HG02588 (cell line): Measurements from ENCODE around the gene UNC13C.
"Not testable (repeated sequence)": the region's sequence is repeated elsewhere in the genome, so short reads cannot be mapped to it uniquely, and the experiment has no call there.

ENCODE experiments used
- ATAC-seq: cut with Tn5 transposase; IDR thresholded peaks from one replicate; pipeline ENCODE4 v1.9.1; 2021; ENCODE audit warnings: mild to moderate bottlenecking, moderate library complexity; ENCODE audit not compliant: unreplicated experiment

Gene UNC13C

GRCh38 chr15:54424171-54424570, 445.9 kb downstream of the UNC13C start:
- no peak for ATAC-seq

GRCh38 chr15:54428596-54428995, 450.4 kb downstream of the UNC13C start:
- no peak for ATAC-seq

- not testable (repeated sequence) for ATAC-seq
Measured at GRCh38 chr15:54450288-54450687, 472.0 kb downstream of the UNC13C start.

GRCh38 chr15:54456413-54456812, 478.2 kb downstream of the UNC13C start:
- ATAC-seq = no peak

GRCh38 chr15:54462511-54462913, 484.3 kb downstream of the UNC13C start:
- ATAC-seq = no peak

- ATAC-seq = no peak
Measured at GRCh38 chr15:54481819-54482218, 503.6 kb downstream of the UNC13C start.

GRCh38 chr15:54482251-54482650, 504.0 kb downstream of the UNC13C start:
- no peak for ATAC-seq

GRCh38 chr15:54500330-54500729, 522.1 kb downstream of the UNC13C start:
- no peak for ATAC-seq

GRCh38 chr15:54502416-54503075, 524.3 kb downstream of the UNC13C start:
- ATAC-seq = no peak

GRCh38 chr15:54504695-54505094, 526.5 kb downstream of the UNC13C start:
- ATAC-seq = no peak

- no peak for ATAC-seq
Measured at GRCh38 chr15:54506977-54507524, 528.8 kb downstream of the UNC13C start.

- ATAC-seq = no peak
Measured at GRCh38 chr15:54514601-54515000, 536.4 kb downstream of the UNC13C start.

- ATAC-seq = no peak
Measured at GRCh38 chr15:54515664-54516582, 537.7 kb downstream of the UNC13C start.

GRCh38 chr15:54517366-54517765, 539.1 kb downstream of the UNC13C start:
- no peak for ATAC-seq

- ATAC-seq = no peak
Measured at GRCh38 chr15:54518156-54518882, 540.1 kb downstream of the UNC13C start.

- ATAC-seq = peak; percentile 84
Measured at GRCh38 chr15:54519577-54519976, 541.3 kb downstream of the UNC13C start.

- ATAC-seq = no peak
Measured at GRCh38 chr15:54520616-54521015, 542.4 kb downstream of the UNC13C start.

- no peak for ATAC-seq
Measured at GRCh38 chr15:54521206-54521605, 543.0 kb downstream of the UNC13C start.

GRCh38 chr15:54528021-54528420, 549.8 kb downstream of the UNC13C start:
- no peak for ATAC-seq

- ATAC-seq = no peak
Measured at GRCh38 chr15:54540721-54541120, 562.5 kb downstream of the UNC13C start.

- ATAC-seq = no peak
Measured at GRCh38 chr15:54547491-54547890, 569.2 kb downstream of the UNC13C start.
